Measurements from ENCODE around the gene STMN3.

DNA sequence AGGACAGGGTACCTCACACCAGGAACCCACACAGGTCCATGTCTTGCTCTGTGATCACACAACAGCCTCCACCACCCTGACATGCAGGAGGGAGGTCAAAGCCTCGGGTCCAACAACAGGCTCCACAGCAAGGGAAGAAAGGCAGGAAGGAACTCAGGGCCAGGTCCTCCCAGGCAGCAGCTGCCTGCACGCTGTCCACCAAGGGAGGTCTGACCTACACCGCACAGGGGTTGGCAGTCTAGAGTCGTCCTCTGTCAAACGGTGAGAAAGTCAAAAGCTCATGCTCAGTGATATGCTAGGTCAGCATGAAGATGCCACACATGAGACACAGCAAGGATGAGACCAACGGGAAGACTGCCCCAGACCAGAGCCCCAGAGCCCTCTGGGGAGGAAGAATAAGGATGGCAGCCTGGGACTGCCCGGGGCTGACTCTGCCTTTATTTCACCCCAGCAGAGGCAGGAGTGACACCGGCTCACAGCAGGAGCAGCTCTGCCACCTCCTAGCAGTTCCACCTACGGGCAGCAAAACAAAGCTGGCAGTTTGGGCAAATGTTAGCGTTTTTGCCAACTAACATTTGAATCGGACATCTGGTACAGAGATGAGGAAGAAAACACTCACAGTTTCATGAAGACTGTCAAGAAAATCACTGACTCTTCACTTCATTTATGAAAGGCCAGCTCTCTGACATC lies 34.8 kb downstream of the STMN3 start:
- TF ChIP-seq, protein P1, sequence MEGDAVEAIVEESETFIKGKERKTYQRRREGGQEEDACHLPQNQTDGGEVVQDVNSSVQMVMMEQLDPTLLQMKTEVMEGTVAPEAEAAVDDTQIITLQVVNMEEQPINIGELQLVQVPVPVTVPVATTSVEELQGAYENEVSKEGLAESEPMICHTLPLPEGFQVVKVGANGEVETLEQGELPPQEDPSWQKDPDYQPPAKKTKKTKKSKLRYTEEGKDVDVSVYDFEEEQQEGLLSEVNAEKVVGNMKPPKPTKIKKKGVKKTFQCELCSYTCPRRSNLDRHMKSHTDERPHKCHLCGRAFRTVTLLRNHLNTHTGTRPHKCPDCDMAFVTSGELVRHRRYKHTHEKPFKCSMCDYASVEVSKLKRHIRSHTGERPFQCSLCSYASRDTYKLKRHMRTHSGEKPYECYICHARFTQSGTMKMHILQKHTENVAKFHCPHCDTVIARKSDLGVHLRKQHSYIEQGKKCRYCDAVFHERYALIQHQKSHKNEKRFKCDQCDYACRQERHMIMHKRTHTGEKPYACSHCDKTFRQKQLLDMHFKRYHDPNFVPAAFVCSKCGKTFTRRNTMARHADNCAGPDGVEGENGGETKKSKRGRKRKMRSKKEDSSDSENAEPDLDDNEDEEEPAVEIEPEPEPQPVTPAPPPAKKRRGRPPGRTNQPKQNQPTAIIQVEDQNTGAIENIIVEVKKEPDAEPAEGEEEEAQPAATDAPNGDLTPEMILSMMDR (IDR thresholded peaks at IDR 0.05), result no peak
- no peak for TF ChIP-seq POLR2A (IDR thresholded peaks at IDR 0.05)

Measured in testis (tissue), 2 donors.